Uterus (tissue), 2 donors: ENCODE results near the gene ZNF446.

Experiments
- CTCF ChIP-seq, 4 experiments: fragments of 200-600 bp in 2 of 4; fragments of 450-650 bp in 2 of 4; sonication (generic) in 2 of 4; IDR thresholded peaks; one replicate each; pipeline ENCODE4 v1.5.1; 2016 to 2019; ENCODE audit warnings: antibody characterized with exemption in 4 of 4, mild to moderate bottlenecking in 2 of 4, moderate library complexity in 1 of 4
- POLR2A ChIP-seq, 2 donors: fragments of 450-650 bp; IDR thresholded peaks; one replicate each; pipeline ENCODE4 v1.6.1; 2016; ENCODE audit warnings: antibody characterized with exemption in 2 of 2, mild to moderate bottlenecking in 1 of 2, moderate library complexity in 1 of 2

- TF ChIP-seq CTCF (IDR thresholded peaks at IDR 0.05) (no peak), POLR2A (IDR thresholded peaks at IDR 0.05) (no peak)
Observed at GRCh38 chr19:58516964-58517833, 41.0 kb downstream of the ZNF446 start.
